ENCODE data around the gene LARGE1.
A peak's percentile ranks its signal among the peaks of the same experiment; 100 is the strongest.

Gene LARGE1

DNA sequence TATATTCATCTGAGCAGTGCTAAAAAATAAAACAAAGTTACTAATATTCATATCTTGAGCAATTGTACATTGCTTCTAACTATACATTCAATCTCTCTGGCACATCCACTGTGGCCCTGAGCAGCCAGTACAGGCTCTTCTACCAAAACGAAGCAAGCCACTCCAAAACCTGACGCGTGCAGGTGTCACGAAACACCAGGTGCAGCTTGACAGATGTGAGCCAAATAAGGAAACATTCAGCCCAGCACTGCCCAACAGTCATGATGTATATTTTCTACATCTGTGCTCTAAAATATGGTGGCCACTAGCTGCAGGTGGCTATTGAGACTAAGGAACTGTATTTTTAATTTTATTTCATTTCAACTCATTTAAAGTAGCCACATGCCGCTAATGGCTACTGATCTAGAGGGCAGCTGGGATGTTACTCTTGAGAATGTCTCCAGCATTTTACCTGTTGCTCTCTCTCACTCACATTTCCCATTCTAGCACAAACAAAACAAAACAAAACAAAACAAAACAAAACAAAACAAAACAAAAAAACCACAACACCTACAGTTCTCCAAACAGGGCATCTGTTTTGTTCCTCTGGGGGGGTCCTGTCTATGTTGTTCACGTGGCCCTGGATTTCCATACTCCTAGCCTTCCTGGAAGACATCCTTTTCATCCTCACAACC, 77.7 kb downstream of the LARGE1 start:
- Histone ChIP-seq H3K36me3 (ENCODE audit: control insufficient read depth in 2 of 2, insufficient read depth in 2 of 2, low read length in 2 of 2) (no peaks in the 10 kb centered on the region), H3K4me3 (ENCODE audit: low read length in 2 of 2) (no peak overlapping the region), H3K27me3 (ENCODE audit: control insufficient read depth in 1 of 2, insufficient read depth in 2 of 2, low read length in 2 of 2) (no peaks in the 10 kb centered on the region), H3K27ac (ENCODE audit: low read length) (no peak overlapping the region), H3K9ac (ENCODE audit: low read length in 2 of 2) (no peak overlapping the region), H3K9me3 (ENCODE audit: control insufficient read depth in 2 of 2, low read length in 2 of 2) (no peaks in the 10 kb centered on the region), H3K4me1 (ENCODE audit: control insufficient read depth, insufficient read depth, low read length) (peaks cover 6% of the 10 kb centered on the region)

- H3K9me3 ChIP-seq (ENCODE audit: control insufficient read depth in 2 of 2, low read length in 2 of 2): no peaks in the 10 kb centered on the region
- H3K36me3 ChIP-seq (ENCODE audit: control insufficient read depth in 2 of 2, insufficient read depth in 2 of 2, low read length in 2 of 2): no peaks in the 10 kb centered on the region
- H3K4me1 ChIP-seq (ENCODE audit: control insufficient read depth, insufficient read depth, low read length): peaks cover 6% of the 10 kb centered on the region
- H3K4me3 ChIP-seq (ENCODE audit: low read length in 2 of 2): no peak overlapping the region
- H3K27me3 ChIP-seq (ENCODE audit: control insufficient read depth in 1 of 2, insufficient read depth in 2 of 2, low read length in 2 of 2): no peaks in the 10 kb centered on the region
- H3K27ac ChIP-seq (ENCODE audit: low read length): no peak overlapping the region
- no peak overlapping the region for H3K9ac ChIP-seq (ENCODE audit: low read length in 2 of 2)
Observed at GRCh38 chr22:33842006-33842354, 78.3 kb downstream of the LARGE1 start.

DNA sequence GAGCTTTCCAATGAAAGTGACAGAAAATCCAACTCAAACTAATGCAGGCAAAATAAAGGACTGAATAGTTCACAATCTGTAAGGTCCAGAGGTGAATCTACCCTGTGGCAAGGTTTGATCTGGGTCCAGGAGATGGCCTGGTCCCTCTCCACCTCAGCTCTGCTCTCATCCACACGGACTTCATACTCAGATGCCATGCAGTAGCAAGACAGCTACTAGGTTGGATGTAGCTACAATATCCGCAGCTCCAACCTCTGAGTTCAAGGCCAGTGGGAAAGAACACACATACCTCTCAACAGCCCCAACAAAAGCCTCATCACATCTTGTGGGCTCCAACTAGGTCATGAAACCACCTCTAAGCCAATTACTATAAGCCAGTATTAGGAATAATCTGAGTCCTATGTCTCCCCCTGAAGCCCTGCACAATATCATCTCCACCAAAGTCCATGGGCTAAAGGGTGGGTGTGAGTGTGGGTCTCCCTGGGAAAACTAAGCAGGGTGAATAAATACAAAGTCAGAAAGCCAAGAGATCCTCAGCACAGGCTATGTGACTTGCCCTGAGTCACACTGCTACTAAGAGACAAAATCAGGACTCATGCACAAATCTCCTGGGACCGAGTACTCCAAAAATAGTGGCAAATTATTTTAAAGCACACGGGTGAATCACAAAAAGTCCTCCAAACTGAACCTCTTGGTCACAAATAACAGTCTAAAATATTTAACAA, 78.8 kb downstream of the LARGE1 start:
- no peaks in the 10 kb centered on the region for H3K36me3 ChIP-seq (ENCODE audit: control insufficient read depth in 2 of 2, insufficient read depth in 2 of 2, low read length in 2 of 2)
- H3K27ac ChIP-seq (ENCODE audit: low read length): no peak overlapping the region
- no peak overlapping the region for H3K4me3 ChIP-seq (ENCODE audit: low read length in 2 of 2)

DNA sequence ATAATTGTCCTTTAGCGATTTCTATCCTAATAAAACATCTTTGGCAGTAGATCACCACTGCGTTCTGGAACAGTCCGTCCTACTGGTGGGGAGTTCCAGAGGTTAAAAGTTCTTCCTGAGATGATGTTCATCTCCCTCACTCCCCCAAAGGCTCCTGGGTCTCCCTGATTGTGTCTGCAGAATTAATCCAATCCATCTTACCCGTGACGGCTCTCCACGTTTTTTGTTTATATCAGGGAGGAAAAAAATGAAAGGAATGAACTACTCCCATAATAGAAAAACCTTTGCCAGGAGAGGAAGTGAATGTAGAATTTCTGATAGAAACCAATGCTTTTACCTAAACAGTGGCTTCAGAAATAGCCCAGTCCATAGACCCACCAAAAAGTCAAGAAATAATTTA, 81.6 kb downstream of the LARGE1 start:
- H3K36me3 ChIP-seq (ENCODE audit: control insufficient read depth in 2 of 2, insufficient read depth in 2 of 2, low read length in 2 of 2): no peaks in the 10 kb centered on the region
- no peaks in the 10 kb centered on the region for H3K9me3 ChIP-seq (ENCODE audit: control insufficient read depth in 2 of 2, low read length in 2 of 2)
- H3K27ac ChIP-seq (ENCODE audit: low read length): no peak overlapping the region
- peaks cover 18% of the 10 kb centered on the region for H3K4me1 ChIP-seq (ENCODE audit: control insufficient read depth, insufficient read depth, low read length)
- H3K4me3 ChIP-seq (ENCODE audit: low read length in 2 of 2): no peak overlapping the region
- H3K9ac ChIP-seq (ENCODE audit: low read length in 2 of 2): no peak overlapping the region
- no peaks in the 10 kb centered on the region for H3K27me3 ChIP-seq (ENCODE audit: control insufficient read depth in 1 of 2, insufficient read depth in 2 of 2, low read length in 2 of 2)

More for the DNA sequence above, 78.8 kb downstream of the LARGE1 start:
- Histone ChIP-seq H3K4me1 (ENCODE audit: control insufficient read depth, insufficient read depth, low read length) (peaks cover 10% of the 10 kb centered on the region), H3K9ac (ENCODE audit: low read length in 2 of 2) (no peak overlapping the region), H3K9me3 (ENCODE audit: control insufficient read depth in 2 of 2, low read length in 2 of 2) (no peaks in the 10 kb centered on the region), H3K27me3 (ENCODE audit: control insufficient read depth in 1 of 2, insufficient read depth in 2 of 2, low read length in 2 of 2) (no peaks in the 10 kb centered on the region)

GRCh38 chr22:33837826-33838225, 82.5 kb downstream of the LARGE1 start:
- H3K4me1 ChIP-seq (ENCODE audit: control insufficient read depth, insufficient read depth, low read length): peaks cover 18% of the 10 kb centered on the region
- no peaks in the 10 kb centered on the region for H3K9me3 ChIP-seq (ENCODE audit: control insufficient read depth in 2 of 2, low read length in 2 of 2)
- no peak overlapping the region for H3K4me3 ChIP-seq (ENCODE audit: low read length in 2 of 2)
- no peak overlapping the region for H3K27ac ChIP-seq (ENCODE audit: low read length)
- no peaks in the 10 kb centered on the region for H3K27me3 ChIP-seq (ENCODE audit: control insufficient read depth in 1 of 2, insufficient read depth in 2 of 2, low read length in 2 of 2)
- H3K9ac ChIP-seq (ENCODE audit: low read length in 2 of 2): no peak overlapping the region
- no peaks in the 10 kb centered on the region for H3K36me3 ChIP-seq (ENCODE audit: control insufficient read depth in 2 of 2, insufficient read depth in 2 of 2, low read length in 2 of 2)

DNA sequence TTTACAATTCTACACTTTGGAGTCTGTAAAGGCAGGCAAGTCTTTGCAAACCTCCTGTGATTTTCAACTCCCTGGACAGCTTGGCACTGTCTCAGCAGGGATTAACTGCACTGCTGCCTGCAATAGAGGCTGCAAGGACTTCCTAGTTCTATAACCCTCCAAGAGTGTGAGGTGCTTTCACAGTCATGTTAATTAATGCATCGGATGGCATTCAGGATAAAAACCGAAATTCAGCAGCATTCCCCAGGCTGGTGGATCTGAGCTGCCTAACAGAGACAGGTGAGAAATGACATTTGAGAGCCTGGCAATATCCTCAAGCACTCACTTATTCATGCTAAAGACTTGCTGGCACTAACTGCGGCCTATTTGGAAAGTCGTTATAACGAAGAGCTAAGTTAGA, 85.0 kb downstream of the LARGE1 start:
- no peaks in the 10 kb centered on the region for H3K9me3 ChIP-seq (ENCODE audit: control insufficient read depth in 2 of 2, low read length in 2 of 2)
- H3K9ac ChIP-seq (ENCODE audit: low read length in 2 of 2): no peak overlapping the region
- H3K36me3 ChIP-seq (ENCODE audit: control insufficient read depth in 2 of 2, insufficient read depth in 2 of 2, low read length in 2 of 2): no peaks in the 10 kb centered on the region
- H3K4me3 ChIP-seq (ENCODE audit: low read length in 2 of 2): no peak overlapping the region
- peaks cover 30% of the 10 kb centered on the region for H3K4me1 ChIP-seq (ENCODE audit: control insufficient read depth, insufficient read depth, low read length)
- no peaks in the 10 kb centered on the region for H3K27me3 ChIP-seq (ENCODE audit: control insufficient read depth in 1 of 2, insufficient read depth in 2 of 2, low read length in 2 of 2)
- H3K27ac ChIP-seq (ENCODE audit: low read length): no peak overlapping the region

DNA sequence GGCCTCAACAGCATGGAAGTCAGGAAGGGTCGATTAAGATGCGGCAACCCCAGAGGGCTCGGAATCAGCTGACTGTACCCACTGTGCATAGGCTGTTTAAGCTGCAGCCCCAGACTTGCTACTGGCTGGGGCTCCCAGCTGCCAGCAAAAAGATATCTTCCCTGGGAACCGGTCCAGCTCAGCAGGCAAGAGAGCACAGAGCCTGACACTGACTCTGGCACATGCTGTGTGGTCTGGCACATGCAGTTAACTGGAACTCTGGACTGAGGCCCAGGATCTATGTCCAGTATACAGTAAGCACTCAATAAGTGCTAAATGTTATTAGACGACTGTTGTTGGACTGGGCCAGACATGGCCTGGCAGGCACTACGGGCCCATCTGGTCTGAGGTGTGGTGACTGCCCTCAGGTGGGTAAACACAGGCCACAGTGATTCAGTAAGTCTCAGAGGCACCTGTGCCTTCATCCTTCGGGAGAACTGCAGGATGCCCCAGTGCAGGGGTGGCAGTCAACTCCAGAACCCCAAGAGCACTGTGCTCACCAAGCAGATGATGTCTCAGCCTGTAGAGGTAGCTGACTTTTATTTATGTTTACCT, 87.6 kb downstream of the LARGE1 start:
- H3K27me3 ChIP-seq (ENCODE audit: control insufficient read depth in 1 of 2, insufficient read depth in 2 of 2, low read length in 2 of 2): no peaks in the 10 kb centered on the region
- H3K27ac ChIP-seq (ENCODE audit: low read length): no peak overlapping the region
- peak overlapping the region in 1 of 2 donors; percentile 15 for H3K4me3 ChIP-seq (ENCODE audit: low read length in 2 of 2)
- H3K9me3 ChIP-seq (ENCODE audit: control insufficient read depth in 2 of 2, low read length in 2 of 2): no peaks in the 10 kb centered on the region
- H3K9ac ChIP-seq (ENCODE audit: low read length in 2 of 2): no peak overlapping the region
- H3K36me3 ChIP-seq (ENCODE audit: control insufficient read depth in 2 of 2, insufficient read depth in 2 of 2, low read length in 2 of 2): no peaks in the 10 kb centered on the region
- H3K4me1 ChIP-seq (ENCODE audit: control insufficient read depth, insufficient read depth, low read length): peaks cover 23% of the 10 kb centered on the region

DNA sequence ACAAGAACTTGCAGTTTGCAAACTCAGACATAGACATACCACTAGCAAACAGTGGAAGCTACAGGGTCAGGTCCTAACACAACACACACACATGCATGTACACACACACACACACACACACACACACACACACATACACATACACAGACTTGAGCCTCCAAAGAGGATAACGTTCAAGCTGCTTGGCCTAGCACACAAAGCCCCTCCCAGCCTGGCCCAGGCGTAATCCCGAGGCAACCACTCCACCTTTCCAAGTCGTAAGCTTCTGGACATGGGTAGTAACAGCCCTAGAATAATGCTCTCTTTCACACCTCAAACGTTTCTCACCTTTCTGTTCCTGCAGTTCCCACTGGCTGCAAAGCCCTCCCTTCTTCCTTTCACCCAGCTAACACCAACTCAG, 88.6 kb downstream of the LARGE1 start:
- Histone ChIP-seq H3K4me3 (ENCODE audit: low read length in 2 of 2) (no peak overlapping the region), H3K4me1 (ENCODE audit: control insufficient read depth, insufficient read depth, low read length) (peaks cover 22% of the 10 kb centered on the region), H3K27me3 (ENCODE audit: control insufficient read depth in 1 of 2, insufficient read depth in 2 of 2, low read length in 2 of 2) (no peaks in the 10 kb centered on the region), H3K36me3 (ENCODE audit: control insufficient read depth in 2 of 2, insufficient read depth in 2 of 2, low read length in 2 of 2) (no peaks in the 10 kb centered on the region), H3K9ac (ENCODE audit: low read length in 2 of 2) (no peak overlapping the region), H3K27ac (ENCODE audit: low read length) (no peak overlapping the region), H3K9me3 (ENCODE audit: control insufficient read depth in 2 of 2, low read length in 2 of 2) (no peaks in the 10 kb centered on the region)

- H3K27ac ChIP-seq (ENCODE audit: low read length): no peak overlapping the region
- H3K4me1 ChIP-seq (ENCODE audit: control insufficient read depth, insufficient read depth, low read length): peaks cover 19% of the 10 kb centered on the region
Observed at GRCh38 chr22:33831207-33831606, 89.1 kb downstream of the LARGE1 start.

GRCh38 chr22:33829546-33830280, 90.6 kb downstream of the LARGE1 start:
- Histone ChIP-seq H3K36me3 (ENCODE audit: control insufficient read depth in 2 of 2, insufficient read depth in 2 of 2, low read length in 2 of 2) (no peaks in the 10 kb centered on the region), H3K4me3 (ENCODE audit: low read length in 2 of 2) (no peak overlapping the region), H3K27ac (ENCODE audit: low read length) (no peak overlapping the region), H3K27me3 (ENCODE audit: control insufficient read depth in 1 of 2, insufficient read depth in 2 of 2, low read length in 2 of 2) (no peaks in the 10 kb centered on the region), H3K9ac (ENCODE audit: low read length in 2 of 2) (no peak overlapping the region), H3K4me1 (ENCODE audit: control insufficient read depth, insufficient read depth, low read length) (peaks cover 14% of the 10 kb centered on the region), H3K9me3 (ENCODE audit: control insufficient read depth in 2 of 2, low read length in 2 of 2) (no peaks in the 10 kb centered on the region)

More at GRCh38 chr22:33831207-33831606, 89.1 kb downstream of the LARGE1 start:
- H3K9me3 ChIP-seq (ENCODE audit: control insufficient read depth in 2 of 2, low read length in 2 of 2): no peaks in the 10 kb centered on the region
- no peaks in the 10 kb centered on the region for H3K36me3 ChIP-seq (ENCODE audit: control insufficient read depth in 2 of 2, insufficient read depth in 2 of 2, low read length in 2 of 2)
- no peak overlapping the region for H3K4me3 ChIP-seq (ENCODE audit: low read length in 2 of 2)
- H3K9ac ChIP-seq (ENCODE audit: low read length in 2 of 2): no peak overlapping the region
- no peaks in the 10 kb centered on the region for H3K27me3 ChIP-seq (ENCODE audit: control insufficient read depth in 1 of 2, insufficient read depth in 2 of 2, low read length in 2 of 2)

Measured in stomach smooth muscle (tissue), 2 donors.